ENCODE data around the gene ENTPD8.

The ENTPD8 gene

GRCh38 chr9:137429974-137430722 lies 11.0 kb downstream of the ENTPD8 start:
- DNase-seq: no peak

GRCh38 chr9:137429546-137429890 lies 11.6 kb downstream of the ENTPD8 start:
- no peak for DNase-seq

- no peak for DNase-seq
Measured at GRCh38 chr9:137428841-137429545, 12.2 kb downstream of the ENTPD8 start.

GRCh38 chr9:137428311-137428630 lies 12.9 kb downstream of the ENTPD8 start:
- no peak for DNase-seq

GRCh38 chr9:137427454-137428310 lies 13.5 kb downstream of the ENTPD8 start:
- DNase-seq: no peak

- DNase-seq: no peak
Measured at GRCh38 chr9:137426018-137426681, 15.0 kb downstream of the ENTPD8 start.

GRCh38 chr9:137423514-137424291 lies 17.5 kb downstream of the ENTPD8 start:
- no peak for DNase-seq

- DNase-seq: peak; percentile 87
Measured at GRCh38 chr9:137422604-137423513, 18.3 kb downstream of the ENTPD8 start, which contains the start of the genes EXD3 and NOXA1. Gene EXD3, minus strand, starts transcription at chr9:137423162. Its CDS starts 27,805 bp downstream, at chr9:137395357. Gene NOXA1, plus strand, starts transcription at chr9:137423393. Its CDS starts 137 bp downstream, at chr9:137423530.

GRCh38 chr9:137421838-137422603 lies 19.1 kb downstream of the ENTPD8 start:
- no peak for DNase-seq

- no peak for DNase-seq
Measured at GRCh38 chr9:137417161-137418021, 23.8 kb downstream of the ENTPD8 start.

- DNase-seq: no peak
Measured at GRCh38 chr9:137416563-137417151, 24.5 kb downstream of the ENTPD8 start.

GRCh38 chr9:137416006-137416562 lies 25.1 kb downstream of the ENTPD8 start:
- DNase-seq: no peak

- DNase-seq: no peak
Measured at GRCh38 chr9:137415451-137415850, 25.7 kb downstream of the ENTPD8 start.

- no peak for DNase-seq
Measured at GRCh38 chr9:137412431-137412830, 28.7 kb downstream of the ENTPD8 start.

GRCh38 chr9:137411645-137412380 lies 29.3 kb downstream of the ENTPD8 start:
- DNase-seq: no peak

GRCh38 chr9:137411260-137411644 lies 29.9 kb downstream of the ENTPD8 start:
- DNase-seq: no peak

- no peak for DNase-seq
Measured at GRCh38 chr9:137410891-137411249, 30.3 kb downstream of the ENTPD8 start.
